Osteocyte (in vitro differentiated cells): ENCODE results near the gene ZNF8. TPM values are rescaled to one million over a fixed set of nuclear protein-coding genes. Genes with fewer than 3 reads are reported as not detected.
A peak's percentile ranks its signal among the peaks of the same experiment; 100 is the strongest.

Experiments
- DNase-seq: peaks from one replicate; pipeline ENCODE4 v3.0.0; 2021; ENCODE audit warnings: mixed read lengths; ENCODE audit not compliant: unreplicated experiment; ENCODE audit errors: extremely low spot score
- H3K27ac Mint-ChIP-seq: one replicate; pipeline ENCODE4 v1.8.0; 2021; ENCODE audit warnings: mild to moderate bottlenecking, mixed read lengths; ENCODE audit not compliant: unreplicated experiment
- H3K27me3 Mint-ChIP-seq: one replicate; pipeline ENCODE4 v1.8.0; 2021; ENCODE audit warnings: mixed read lengths; ENCODE audit not compliant: unreplicated experiment
- H3K36me3 Mint-ChIP-seq: one replicate; pipeline ENCODE4 v1.8.0; 2021; ENCODE audit warnings: mixed read lengths; ENCODE audit not compliant: unreplicated experiment
- H3K4me1 Mint-ChIP-seq: one replicate; pipeline ENCODE4 v1.8.0; 2021; ENCODE audit warnings: mixed read lengths; ENCODE audit not compliant: unreplicated experiment
- H3K4me3 Mint-ChIP-seq: one replicate; pipeline ENCODE4 v1.8.0; 2021; ENCODE audit warnings: mild to moderate bottlenecking, moderate library complexity, mixed read lengths; ENCODE audit not compliant: unreplicated experiment
- H3K9me3 Mint-ChIP-seq: one replicate; pipeline ENCODE4 v1.8.0; 2021; ENCODE audit warnings: mixed read lengths; ENCODE audit not compliant: unreplicated experiment
- total RNA-seq: library from RNA; stranded (reverse); gene quantifications from 2 replicates; pipeline ENCODE4 v1.2.1, GENCODE V29; 2021
- TF ChIP-seq, protein P1 (sequence below): fragments of 200-600 bp; sonication (generic); IDR thresholded peaks from 2 replicates; pipeline ENCODE4 v1.5.0; 2021; ENCODE audit warnings: antibody characterized with exemption, mild to moderate bottlenecking, moderate library complexity

ZNF8 gene
- total RNA-seq, 1 donor from 2014 or later: 10.7 TPM

DNA sequence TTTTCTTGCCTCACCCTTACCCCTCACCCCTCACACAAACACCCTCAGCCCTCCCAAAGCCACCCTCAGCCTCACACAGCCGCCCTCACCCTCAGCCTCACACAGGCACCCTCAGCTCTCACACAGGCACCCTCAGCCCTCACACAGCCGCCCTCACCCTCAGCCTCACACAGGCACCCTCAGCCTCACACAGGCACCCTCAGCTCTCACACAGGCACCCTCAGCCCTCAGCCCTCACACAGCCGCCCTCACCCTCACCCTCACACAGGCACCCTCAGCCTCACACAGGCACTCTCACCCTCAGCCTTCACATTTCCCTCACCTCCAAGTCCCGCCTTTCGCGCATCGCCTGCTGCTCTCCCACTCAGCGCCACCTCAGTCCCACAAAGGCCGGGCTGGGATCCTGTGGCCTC, 47.8 kb downstream of the ZNF8 start:
- Mint-ChIP-seq H3K4me3 (no peak overlapping the region), H3K9me3 (no peaks in the 10 kb centered on the region), H3K4me1 (no peaks in the 10 kb centered on the region), H3K36me3 (no peaks in the 10 kb centered on the region), H3K27me3 (no peaks in the 10 kb centered on the region), H3K27ac (no peak overlapping the region)
- no peak for DNase-seq
- TF ChIP-seq, protein P1, sequence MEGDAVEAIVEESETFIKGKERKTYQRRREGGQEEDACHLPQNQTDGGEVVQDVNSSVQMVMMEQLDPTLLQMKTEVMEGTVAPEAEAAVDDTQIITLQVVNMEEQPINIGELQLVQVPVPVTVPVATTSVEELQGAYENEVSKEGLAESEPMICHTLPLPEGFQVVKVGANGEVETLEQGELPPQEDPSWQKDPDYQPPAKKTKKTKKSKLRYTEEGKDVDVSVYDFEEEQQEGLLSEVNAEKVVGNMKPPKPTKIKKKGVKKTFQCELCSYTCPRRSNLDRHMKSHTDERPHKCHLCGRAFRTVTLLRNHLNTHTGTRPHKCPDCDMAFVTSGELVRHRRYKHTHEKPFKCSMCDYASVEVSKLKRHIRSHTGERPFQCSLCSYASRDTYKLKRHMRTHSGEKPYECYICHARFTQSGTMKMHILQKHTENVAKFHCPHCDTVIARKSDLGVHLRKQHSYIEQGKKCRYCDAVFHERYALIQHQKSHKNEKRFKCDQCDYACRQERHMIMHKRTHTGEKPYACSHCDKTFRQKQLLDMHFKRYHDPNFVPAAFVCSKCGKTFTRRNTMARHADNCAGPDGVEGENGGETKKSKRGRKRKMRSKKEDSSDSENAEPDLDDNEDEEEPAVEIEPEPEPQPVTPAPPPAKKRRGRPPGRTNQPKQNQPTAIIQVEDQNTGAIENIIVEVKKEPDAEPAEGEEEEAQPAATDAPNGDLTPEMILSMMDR: no peak

DNA sequence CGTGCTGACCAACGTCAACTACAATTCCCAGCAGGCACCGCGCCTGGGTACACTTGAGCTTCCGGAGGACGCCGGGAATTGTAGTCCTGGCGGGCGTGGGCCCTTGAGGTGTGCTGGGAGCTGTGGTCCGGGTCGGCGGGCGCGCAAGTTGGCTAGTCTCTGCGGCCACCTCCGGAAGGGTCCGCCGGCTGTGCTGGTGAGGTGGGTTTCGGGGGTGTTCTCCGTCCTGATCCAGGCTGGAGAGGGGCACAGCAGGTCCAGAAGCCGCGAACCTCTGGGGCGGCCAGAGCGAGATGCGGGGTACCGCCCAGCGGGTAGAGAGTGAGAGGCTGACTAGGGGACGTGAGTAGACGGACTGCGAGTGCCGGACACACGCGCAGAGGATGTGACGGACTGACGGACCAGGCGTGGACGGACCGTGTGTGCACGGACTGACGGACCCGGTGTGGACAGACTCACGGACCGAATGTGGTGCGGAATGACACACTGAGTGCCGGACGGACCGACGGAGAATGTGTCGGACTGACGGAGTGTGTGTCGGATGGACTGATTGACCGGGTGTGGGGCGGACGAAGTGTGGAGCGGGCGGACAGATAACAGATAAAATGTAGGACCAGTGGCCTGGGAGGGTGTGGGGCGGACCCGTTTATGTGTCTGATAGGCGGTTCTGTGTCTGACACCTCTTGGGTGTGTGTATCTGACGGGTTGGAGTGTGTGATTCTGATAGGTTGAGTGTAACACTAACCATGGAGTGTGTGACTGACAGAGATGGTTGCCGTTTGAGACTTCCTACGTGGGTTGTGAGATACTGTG, 48.4 kb downstream of the ZNF8 start, which contains the start of gene ZSCAN22:
Gene ZSCAN22, plus strand, starts transcription at position 81 of the 813 bp plus-strand sequence. CDS start 7,809 bp downstream, outside the sequence.
- Mint-ChIP-seq H3K9me3 (no peaks in the 10 kb centered on the region), H3K4me1 (no peaks in the 10 kb centered on the region), H3K27me3 (no peaks in the 10 kb centered on the region), H3K27ac (no peak within 1 kb of the TSS), H3K36me3 (no peaks in the 10 kb centered on the region), H3K4me3 (no peak within 1 kb of the TSS)
- peak; percentile 97 for DNase-seq
- TF ChIP-seq, protein P1: no peak

DNA sequence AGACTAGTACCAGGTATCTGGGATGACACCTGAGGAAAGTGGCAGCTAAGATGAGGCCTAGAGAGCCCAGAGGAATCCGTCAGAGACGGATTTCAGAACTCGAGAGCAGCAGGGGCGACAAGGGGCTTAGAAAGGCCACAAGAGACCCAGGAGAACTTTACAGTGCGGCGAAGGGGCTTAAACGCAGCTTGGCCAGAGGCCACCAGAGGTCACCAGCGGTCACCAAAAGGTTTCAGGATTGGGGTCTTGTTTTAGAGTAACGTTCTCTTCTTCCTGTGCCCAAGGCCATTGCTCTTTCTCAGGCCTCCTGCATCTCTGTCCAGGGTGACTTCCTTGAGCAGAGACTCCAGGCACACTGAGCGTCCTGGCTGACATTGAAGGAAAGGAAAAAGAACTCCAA, 50.2 kb downstream of the ZNF8 start:
- H3K27ac Mint-ChIP-seq: no peak overlapping the region
- no peak overlapping the region for H3K4me3 Mint-ChIP-seq
- H3K4me1 Mint-ChIP-seq: no peaks in the 10 kb centered on the region

DNA sequence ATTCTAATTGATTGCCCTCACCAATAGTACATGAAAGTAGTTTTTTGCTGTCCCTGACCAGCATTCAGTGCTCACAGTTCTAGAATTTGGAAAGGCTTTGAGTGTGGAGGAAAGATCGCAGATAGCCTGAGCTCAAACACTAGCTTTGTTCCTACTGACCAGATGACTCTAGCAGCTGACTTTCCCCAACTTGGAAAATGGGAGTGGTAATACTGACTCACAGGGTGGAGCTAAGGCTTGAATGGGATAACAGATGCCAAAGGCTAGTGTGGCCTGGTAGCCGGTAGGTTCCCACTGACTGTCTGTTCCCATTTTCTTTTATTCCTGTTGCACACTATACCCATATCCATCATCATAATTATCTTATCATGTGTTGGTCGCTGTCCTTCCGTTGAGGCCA, 51.7 kb downstream of the ZNF8 start:
- Mint-ChIP-seq H3K27me3 (no peaks in the 10 kb centered on the region), H3K36me3 (peaks cover 3% of the 10 kb centered on the region), H3K27ac (no peak overlapping the region), H3K4me1 (no peaks in the 10 kb centered on the region), H3K4me3 (no peak overlapping the region), H3K9me3 (no peaks in the 10 kb centered on the region)
- TF ChIP-seq, protein P1: no peak
- DNase-seq: no peak

More for the DNA sequence above, 50.2 kb downstream of the ZNF8 start:
- no peaks in the 10 kb centered on the region for H3K27me3 Mint-ChIP-seq
- no peaks in the 10 kb centered on the region for H3K36me3 Mint-ChIP-seq
- TF ChIP-seq, protein P1: peak; percentile 13
- DNase-seq: no peak
- H3K9me3 Mint-ChIP-seq: no peaks in the 10 kb centered on the region

DNA sequence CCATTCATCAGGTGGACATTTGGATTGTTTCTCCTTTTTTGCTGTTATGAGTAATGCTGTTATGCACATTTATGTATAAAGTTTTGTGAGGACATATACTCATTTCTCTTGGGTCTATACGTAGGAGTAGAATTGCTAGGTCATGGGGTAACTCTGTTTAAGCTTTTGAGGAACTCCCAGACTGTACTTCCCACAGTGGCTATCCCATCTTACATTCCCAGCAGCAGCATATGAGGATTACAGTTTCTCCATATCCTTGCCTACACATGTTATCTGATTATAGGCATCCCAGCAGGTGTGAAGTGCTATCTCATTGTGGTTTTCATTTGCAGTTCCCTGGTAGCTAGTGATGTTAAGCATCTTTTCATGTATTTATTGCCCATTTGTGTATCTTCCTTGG, 53.9 kb downstream of the ZNF8 start:
- no peak overlapping the region for H3K27ac Mint-ChIP-seq
- H3K9me3 Mint-ChIP-seq: no peaks in the 10 kb centered on the region
- H3K36me3 Mint-ChIP-seq: peaks cover 7% of the 10 kb centered on the region
- DNase-seq: no peak
- H3K27me3 Mint-ChIP-seq: no peaks in the 10 kb centered on the region
- H3K4me1 Mint-ChIP-seq: no peaks in the 10 kb centered on the region
- TF ChIP-seq, protein P1: no peak
- no peak overlapping the region for H3K4me3 Mint-ChIP-seq
